Heart left ventricle (tissue), 13 donors: ENCODE results near the gene FDCSP.
"Not testable (repeated sequence)": the region's sequence is repeated elsewhere in the genome, so short reads cannot be mapped to it uniquely, and the experiment has no call there.

Experiments
- POLR2A ChIP-seq, 2 donors: fragments of 450-650 bp; IDR thresholded peaks; one replicate each; pipeline ENCODE4 v1.6.1; 2017; ENCODE audit warnings: antibody characterized with exemption in 2 of 2, mild to moderate bottlenecking in 2 of 2, moderate library complexity in 2 of 2
- TF ChIP-seq, protein P1 (sequence below), 12 donors: fragments of 200-600 bp; sonication (generic) in 4 of 12; IDR thresholded peaks; one replicate each; pipeline versions ENCODE4 v1.5.0 to v1.8.0; 2018 to 2022; ENCODE audit warnings: antibody characterized with exemption in 12 of 12, mild to moderate bottlenecking in 5 of 12
- donor health status: ischemic (EF 13 %, LVEDD 7.1; RV severe dilation, severe dysfunction).
- donor health status: DM: no; HTN: yes; CAD: no.
- donor health status: DM: no; HTN: no; CAD: no.
- donor health status: ischemic (EF 25% LVEDD 6.9; RV normal size, moderate dysfunction).
- donor health status: ischemic (EF 25% LVEDD 5.7; RV mildly dilated, moderate dysfunction).
- donor health status: ischemic (EF 35%, LVEDD 5.7; RV mildly dilated, moderate dysfunction).
- donor health status: nonischemic (EF 11% LVEDD 7.7; RV severe dilation, severe dysfunction).
- donor health status: DM: yes; HTN: yes; CAD: no.
- donor health status: PGD.
- donor health status: ischemic (EF 29% LVEDD 5.4; RV normal size, mild dysfunction).
- donor health status: nonischemic (EF 23%, LVEDD 6.1; RV moderate dilation, normal function).

DNA sequence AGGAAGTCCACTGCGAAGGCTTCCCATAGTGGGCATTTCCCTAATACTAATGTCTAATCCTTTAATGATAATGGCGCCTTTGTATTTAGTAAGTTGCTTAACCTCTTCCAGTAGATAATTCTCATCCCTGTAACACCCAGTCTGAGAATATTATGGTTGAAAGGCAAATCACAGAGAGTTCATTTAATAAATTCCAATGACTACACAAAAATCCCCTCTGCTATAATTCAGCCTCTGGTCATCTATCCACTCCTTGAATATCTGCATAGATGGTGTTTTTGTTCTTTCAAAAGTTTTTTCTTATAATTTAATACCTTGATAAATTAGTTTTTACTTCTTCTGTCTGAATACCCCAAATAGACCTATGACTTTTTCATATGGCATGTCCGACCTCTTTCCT is 4.5 kb upstream of the FDCSP start:
- TF ChIP-seq, protein P1, sequence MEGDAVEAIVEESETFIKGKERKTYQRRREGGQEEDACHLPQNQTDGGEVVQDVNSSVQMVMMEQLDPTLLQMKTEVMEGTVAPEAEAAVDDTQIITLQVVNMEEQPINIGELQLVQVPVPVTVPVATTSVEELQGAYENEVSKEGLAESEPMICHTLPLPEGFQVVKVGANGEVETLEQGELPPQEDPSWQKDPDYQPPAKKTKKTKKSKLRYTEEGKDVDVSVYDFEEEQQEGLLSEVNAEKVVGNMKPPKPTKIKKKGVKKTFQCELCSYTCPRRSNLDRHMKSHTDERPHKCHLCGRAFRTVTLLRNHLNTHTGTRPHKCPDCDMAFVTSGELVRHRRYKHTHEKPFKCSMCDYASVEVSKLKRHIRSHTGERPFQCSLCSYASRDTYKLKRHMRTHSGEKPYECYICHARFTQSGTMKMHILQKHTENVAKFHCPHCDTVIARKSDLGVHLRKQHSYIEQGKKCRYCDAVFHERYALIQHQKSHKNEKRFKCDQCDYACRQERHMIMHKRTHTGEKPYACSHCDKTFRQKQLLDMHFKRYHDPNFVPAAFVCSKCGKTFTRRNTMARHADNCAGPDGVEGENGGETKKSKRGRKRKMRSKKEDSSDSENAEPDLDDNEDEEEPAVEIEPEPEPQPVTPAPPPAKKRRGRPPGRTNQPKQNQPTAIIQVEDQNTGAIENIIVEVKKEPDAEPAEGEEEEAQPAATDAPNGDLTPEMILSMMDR (IDR thresholded peaks at IDR 0.05), result not testable (repeated sequence)
- not testable (repeated sequence) for TF ChIP-seq POLR2A (IDR thresholded peaks at IDR 0.05)
